KOPT-K1 (cell line): Measurements from ENCODE around the gene NUP58.
"Not testable (repeated sequence)": the region's sequence is repeated elsewhere in the genome, so short reads cannot be mapped to it uniquely, and the experiment has no call there.

Source experiments
- H3K27ac ChIP-seq: fragments of 200-600 bp; sonication (generic); 2 replicates; pipeline ENCODE4 v1.5.1; 2016; ENCODE audit warnings: antibody characterized with exemption, mild to moderate bottlenecking, low read depth, low read length; ENCODE audit not compliant: poor library complexity, severe bottlenecking
- H3K36me3 ChIP-seq: fragments of 200-600 bp; sonication (generic); 2 replicates; pipeline ENCODE4 v1.5.1; 2017; ENCODE audit warnings: antibody characterized with exemption, mild to moderate bottlenecking, low read length, moderate library complexity; ENCODE audit not compliant: insufficient read depth
- H3K9me3 ChIP-seq: fragments of 200-600 bp; sonication (generic); 2 replicates; pipeline ENCODE4 v1.5.1; 2017; ENCODE audit warnings: antibody characterized with exemption, low read length, mild to moderate bottlenecking; ENCODE audit not compliant: insufficient read depth, poor library complexity, severe bottlenecking

Gene NUP58

DNA sequence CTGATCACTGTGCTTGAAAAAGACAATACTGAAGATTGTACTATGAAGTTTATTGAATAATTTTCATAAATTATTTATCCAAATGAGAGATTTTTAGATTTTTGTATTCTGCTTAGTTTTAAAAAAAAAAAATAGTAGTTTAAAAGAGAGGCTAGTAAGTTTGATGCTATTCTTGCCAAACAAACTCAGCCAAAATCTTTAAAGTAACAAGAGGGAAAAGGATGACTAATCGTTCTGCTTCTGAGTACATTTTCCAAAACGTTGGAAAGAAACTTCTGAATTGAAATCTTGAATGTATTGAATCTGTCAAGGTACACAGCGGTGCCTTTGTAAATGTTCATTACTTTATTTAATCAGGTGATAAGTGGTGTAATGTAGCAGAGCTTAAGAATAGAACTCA is 34.4 kb downstream of the NUP58 start:
- Histone ChIP-seq H3K36me3 (peaks cover 100% of the 10 kb centered on the region), H3K27ac (no peak overlapping the region), H3K9me3 (no peaks in the 10 kb centered on the region)

DNA sequence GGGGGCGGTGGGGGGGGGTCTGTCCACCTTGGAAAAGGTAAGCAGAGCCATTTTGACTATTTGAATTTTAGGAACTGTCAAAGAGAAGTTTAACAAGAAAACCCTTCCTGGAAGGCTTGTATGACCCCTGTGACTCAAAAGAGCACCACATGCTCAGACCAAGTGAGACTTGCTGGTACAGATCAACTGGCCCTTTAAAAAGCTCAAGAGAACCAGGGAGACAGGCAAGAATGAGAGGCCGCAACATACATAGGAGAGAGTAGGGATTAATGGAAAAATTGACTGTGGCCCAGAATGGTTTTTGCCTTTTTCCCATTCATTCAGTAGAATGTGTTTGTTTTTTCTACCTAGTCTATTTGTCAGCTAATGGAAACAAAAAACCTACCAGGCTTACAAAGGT is 44.2 kb downstream of the NUP58 start:
- Histone ChIP-seq H3K36me3 (peaks cover 31% of the 10 kb centered on the region), H3K9me3 (no peaks in the 10 kb centered on the region), H3K27ac (no peak overlapping the region)

DNA sequence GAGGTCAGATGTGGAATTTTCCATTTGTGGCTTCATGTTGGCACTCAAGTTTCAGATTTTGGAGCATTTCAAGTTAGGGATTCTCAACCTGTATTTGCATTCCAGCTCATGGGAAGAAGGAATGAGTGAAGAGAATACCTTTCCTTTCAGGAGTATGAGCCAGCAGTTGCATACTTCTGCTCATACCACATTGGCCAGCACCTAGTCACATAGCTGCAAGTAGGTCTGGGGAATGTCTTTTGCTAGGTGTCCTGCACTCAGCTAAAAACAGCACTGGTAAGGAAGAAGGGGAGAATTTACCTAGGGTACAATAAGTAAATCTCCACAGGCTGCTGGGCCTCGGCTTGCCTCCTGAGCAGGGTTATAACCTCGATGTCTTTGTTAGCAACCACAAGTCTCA is 45.7 kb downstream of the NUP58 start:
- Histone ChIP-seq H3K9me3 (no peaks in the 10 kb centered on the region), H3K36me3 (peaks cover 16% of the 10 kb centered on the region; the same call in 1 of the 2 replicates), H3K27ac (no peak overlapping the region)

DNA sequence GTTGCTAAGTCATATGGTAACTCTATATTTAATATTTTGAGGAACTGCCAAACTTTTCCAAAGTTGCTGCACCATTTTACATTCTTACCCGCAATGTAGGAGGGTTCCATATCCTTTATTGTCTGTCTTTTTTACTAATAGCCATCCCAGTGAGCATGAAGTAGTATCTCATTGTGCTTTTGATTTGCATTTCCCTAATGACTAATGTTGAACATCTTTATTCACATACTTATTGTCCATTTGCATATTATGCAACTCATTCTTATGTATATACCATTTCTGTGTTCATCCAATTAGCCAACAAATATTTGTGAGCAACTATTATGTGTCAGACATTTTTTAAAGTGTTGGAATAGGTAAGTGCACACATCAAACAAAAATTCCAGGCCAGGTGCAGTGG is 50.0 kb downstream of the NUP58 start:
- H3K27ac ChIP-seq: no peak overlapping the region
- no peaks in the 10 kb centered on the region for H3K9me3 ChIP-seq
- no peaks in the 10 kb centered on the region for H3K36me3 ChIP-seq

DNA sequence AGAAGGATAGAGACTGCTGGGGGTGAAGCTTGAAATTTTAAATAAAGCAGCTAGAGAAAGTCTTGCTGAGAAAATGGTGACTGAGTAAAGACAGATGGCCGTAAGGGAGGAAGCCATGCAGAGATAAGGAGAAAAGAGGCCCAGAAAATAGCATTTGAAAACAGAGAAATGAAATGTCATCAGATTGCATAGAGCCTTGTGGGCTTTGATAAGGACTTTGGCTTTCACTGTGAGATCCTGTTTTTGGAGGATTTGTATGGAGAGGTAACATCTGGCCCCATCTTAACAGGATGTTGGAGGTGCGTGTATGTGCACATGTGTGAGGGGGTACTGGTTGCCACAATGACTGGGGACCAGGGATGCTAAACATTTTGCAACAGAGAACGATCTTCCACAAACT is 50.8 kb downstream of the NUP58 start:
- no peaks in the 10 kb centered on the region for H3K36me3 ChIP-seq
- H3K27ac ChIP-seq: no peak overlapping the region
- no peaks in the 10 kb centered on the region for H3K9me3 ChIP-seq

DNA sequence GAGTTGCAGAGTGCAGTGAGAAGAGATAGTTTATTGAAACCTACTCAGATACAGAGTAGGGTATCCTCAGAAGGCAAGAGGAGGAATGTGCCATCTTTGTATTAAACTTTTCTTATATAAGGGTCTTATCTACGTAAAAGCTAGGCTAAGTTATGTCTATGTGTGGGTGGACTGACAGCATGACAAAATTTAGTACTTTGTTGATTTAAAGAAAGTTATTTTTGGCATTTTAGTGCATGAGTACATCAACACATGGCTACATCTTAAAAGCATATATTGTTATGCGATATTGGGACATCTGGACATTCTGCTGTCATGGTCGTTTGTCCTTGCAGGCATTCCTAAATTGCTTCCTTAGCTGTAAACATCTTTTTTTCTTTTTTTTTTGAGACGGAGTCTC is 51.4 kb downstream of the NUP58 start:
- Histone ChIP-seq H3K27ac (no peak overlapping the region), H3K36me3 (no peaks in the 10 kb centered on the region)

DNA sequence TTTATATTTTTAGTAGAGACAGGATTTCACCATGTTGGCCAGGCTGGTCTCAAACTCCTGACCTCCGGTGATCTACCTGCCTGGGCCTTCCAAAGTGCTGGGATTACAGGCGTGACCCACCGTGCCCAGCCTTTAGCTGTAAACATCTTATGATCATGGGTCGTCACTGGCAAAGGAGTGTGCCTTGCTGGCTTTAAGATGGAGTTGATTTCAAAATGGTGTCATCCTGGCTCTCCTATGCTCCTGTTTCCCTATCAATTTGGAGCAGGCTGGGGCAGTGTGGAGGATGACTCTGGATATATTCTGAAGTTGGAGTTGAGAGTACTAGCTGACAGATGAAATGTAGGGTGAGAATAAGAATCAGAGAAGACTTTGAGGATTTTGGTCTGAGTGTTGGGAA is 51.9 kb downstream of the NUP58 start:
- Histone ChIP-seq H3K36me3 (no peaks in the 10 kb centered on the region), H3K27ac (no peak overlapping the region), H3K9me3 (no peaks in the 10 kb centered on the region)

More for the DNA sequence above, 51.4 kb downstream of the NUP58 start:
- H3K9me3 ChIP-seq: no peaks in the 10 kb centered on the region

DNA sequence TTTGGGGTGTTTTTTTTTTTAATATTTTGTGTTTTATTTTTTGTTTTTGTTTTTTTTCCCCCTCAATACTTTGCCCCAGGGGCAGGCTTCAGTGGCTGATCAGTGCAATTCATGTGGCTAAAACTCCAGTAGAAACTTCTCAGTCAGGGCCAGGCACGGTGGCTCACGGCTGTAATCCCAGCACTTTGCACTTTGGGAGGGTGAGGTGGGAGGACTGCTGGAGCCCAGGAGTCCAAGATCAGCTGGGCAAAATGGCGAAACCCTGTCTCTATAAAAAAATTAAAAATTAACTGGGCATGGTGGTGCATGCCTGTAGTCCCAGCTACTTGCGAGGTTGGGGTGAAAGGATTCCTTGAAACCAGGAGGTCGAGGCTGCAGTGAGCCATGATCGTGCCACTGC is 53.0 kb downstream of the NUP58 start:
- Histone ChIP-seq H3K27ac (no peak overlapping the region), H3K36me3 (no peaks in the 10 kb centered on the region), H3K9me3 (no peaks in the 10 kb centered on the region)

DNA sequence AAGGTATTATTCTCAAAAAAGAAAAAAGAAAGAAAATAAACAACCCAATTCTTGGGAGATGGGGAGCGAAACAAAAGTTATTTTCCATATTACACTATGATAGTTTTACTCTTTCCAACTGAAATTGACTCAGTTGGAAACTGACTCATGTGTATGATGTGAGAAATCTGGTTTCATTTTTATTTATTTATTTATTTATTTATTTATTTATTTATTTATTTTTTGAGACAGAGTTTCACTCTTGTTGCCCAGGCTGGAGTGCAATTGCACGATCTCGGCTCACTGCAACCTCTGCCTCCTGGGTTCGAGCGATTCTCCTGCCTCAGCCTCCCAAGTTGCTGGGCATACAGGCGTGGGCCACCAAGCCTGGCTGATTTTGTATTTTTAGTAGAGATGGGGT is 59.0 kb downstream of the NUP58 start:
- not testable (repeated sequence) for H3K9me3 ChIP-seq, H3K27ac ChIP-seq, H3K36me3 ChIP-seq

DNA sequence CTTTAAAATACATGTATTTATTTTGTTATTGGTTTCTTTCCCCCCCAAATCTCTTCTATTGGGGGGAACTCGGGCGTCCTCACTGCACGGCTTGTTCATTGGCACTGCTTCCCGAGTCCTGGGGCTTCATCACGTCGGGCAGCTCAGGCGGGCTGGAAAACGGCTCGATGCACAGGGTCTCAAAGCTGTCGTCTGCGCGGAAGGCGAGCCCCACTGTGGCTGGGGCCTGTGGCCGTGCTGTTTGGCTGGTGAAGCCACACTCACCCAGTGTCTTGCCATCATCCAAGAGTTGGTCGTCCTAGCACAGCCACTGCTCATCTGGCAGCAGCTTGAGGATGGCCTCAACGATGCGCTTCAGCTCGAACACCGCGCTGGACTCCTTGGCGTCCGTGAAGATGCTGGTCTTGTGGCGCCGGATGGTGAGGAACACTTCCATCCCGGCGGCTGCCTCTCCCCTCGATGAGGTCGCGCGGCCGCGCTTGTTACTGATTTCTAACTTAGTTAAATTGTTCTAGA is 64.4 kb downstream of the NUP58 start:
- H3K36me3 ChIP-seq: no peaks in the 10 kb centered on the region
- H3K27ac ChIP-seq: no peak overlapping the region
- H3K9me3 ChIP-seq: no peaks in the 10 kb centered on the region

DNA sequence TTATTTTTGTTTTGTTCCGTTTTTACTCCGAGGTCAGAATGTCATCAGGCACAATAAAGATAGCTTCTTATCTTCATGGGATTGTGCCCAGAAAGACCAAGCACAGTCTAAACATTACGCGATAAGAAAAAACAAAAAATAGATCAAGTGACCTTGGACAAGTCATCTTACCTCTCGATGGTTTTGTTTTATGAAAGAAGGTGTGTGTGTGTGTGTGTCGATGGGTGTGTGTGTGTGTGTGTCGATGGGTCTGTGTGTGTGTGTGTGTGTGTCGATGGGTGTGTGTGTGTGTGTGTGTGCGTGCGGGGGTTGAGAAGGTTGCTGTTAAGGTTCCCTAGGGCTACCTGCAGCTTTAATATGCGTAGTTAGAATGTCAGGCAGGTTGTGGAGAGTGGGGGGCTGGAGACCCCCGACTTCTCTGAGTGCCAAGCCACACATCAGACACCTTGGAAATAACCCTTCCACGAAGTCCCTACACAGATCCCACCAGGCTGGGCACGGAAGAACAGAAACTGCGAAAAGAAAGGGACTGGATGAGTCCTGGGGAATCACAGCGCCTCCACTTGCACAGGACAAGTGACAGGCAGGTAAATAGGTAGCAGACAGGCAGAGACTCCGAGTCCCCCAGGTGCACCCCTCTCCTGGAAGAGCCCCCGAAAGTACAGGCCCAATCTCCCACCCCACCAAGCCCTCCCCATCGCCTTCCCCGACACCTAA is 69.9 kb downstream of the NUP58 start:
- H3K9me3 ChIP-seq: no peaks in the 10 kb centered on the region
- no peaks in the 10 kb centered on the region for H3K36me3 ChIP-seq
- H3K27ac ChIP-seq: no peak overlapping the region

DNA sequence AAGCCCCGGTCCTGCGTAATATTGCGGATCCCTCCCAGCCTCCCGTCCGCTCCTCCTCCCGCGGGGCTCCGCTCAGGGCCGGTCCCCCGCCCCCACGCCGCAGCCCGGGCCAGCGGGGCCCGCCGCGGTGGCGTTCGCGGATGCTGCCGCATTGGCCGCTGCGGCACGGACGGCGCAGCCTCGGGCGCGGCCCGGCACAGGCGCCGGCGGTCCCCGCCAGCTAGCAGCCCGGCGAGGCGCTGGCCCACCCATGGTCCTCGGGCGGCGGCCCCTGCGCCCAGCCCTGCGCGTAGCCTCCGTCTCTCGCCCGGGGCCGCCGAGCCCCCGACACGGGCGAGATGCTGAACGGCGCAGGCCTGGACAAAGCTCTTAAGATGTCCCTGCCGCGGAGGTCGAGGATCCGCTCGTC is 70.5 kb downstream of the NUP58 start, which contains the start of gene ATP8A2:
ATP8A2 (plus strand) TSS at position 100 of the 409 bp plus-strand sequence; CDS start at position 339, 239 bp downstream.
- Histone ChIP-seq H3K27ac (no peak within 1 kb of the TSS), H3K36me3 (no peaks in the 10 kb centered on the region), H3K9me3 (no peaks in the 10 kb centered on the region)

DNA sequence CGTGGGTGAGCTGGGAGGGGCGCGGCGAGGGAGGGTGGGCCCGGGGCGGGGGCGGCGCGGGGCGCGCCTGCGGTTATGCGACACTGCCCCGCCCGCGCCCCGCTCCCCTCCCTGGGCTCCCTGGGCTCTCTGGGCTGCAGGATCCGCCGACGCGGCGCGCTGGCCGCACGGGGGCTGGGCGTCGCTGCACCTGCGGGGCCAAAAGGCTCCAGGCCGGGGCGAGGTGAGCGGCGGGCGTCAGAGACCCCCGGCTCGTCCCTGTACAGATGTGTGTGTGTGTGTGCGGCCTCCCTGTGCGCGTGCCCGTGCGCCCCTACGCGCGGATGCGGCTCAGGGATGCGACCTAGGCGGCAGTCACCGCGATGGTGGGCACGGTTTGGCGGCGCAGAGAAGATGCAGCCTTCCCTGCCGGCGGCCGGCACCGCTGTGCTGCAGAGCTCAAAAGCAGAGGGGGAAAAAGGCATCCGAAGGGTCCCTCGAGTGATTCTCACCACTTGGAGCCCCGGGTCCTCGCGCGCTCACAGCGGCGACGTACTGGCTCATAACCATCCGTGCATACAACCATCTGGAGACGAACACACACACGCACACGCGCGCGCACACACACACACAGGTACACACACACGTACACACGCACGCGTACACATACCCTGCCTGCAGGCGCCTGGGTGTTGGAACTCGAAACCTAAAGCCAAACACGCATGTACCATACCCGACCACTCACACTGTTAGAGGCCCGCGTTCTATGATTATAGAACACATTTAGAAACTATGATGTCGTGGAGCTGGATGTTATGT is 71.1 kb downstream of the NUP58 start:
- H3K36me3 ChIP-seq: no peaks in the 10 kb centered on the region
- H3K27ac ChIP-seq: no peak overlapping the region

DNA sequence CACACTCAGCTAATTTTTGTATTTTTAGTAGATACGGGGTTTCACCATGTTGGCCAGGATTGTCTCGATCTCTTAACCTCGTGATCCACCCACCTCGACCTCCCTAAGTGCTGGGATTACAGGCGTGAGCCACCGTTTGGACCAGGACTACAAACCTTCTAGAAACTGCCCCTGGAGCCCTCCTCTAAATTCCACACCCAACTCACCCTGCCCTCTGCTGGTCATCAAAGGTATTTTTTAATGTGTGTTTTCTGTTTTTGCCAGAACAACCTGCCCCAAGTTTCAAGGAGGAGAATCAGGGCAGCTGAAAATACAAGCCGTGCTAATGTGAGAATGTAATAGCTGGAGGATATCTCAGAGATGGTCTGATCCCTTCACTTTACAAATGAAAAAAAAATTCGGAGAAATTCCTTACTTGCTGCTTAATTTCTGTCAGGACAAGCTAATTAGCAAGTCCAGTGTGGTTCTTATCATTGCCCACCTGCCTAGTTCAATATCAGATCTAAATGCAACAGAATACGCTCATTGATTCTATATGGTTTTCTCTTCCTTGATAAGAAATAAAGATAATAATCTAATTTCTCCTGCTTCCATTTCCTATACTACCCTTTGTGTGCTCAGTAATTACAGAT is 74.4 kb downstream of the NUP58 start:
- no peaks in the 10 kb centered on the region for H3K36me3 ChIP-seq
- no peaks in the 10 kb centered on the region for H3K9me3 ChIP-seq
- no peak overlapping the region for H3K27ac ChIP-seq

More for the DNA sequence above, 71.1 kb downstream of the NUP58 start:
- H3K9me3 ChIP-seq: no peaks in the 10 kb centered on the region

DNA sequence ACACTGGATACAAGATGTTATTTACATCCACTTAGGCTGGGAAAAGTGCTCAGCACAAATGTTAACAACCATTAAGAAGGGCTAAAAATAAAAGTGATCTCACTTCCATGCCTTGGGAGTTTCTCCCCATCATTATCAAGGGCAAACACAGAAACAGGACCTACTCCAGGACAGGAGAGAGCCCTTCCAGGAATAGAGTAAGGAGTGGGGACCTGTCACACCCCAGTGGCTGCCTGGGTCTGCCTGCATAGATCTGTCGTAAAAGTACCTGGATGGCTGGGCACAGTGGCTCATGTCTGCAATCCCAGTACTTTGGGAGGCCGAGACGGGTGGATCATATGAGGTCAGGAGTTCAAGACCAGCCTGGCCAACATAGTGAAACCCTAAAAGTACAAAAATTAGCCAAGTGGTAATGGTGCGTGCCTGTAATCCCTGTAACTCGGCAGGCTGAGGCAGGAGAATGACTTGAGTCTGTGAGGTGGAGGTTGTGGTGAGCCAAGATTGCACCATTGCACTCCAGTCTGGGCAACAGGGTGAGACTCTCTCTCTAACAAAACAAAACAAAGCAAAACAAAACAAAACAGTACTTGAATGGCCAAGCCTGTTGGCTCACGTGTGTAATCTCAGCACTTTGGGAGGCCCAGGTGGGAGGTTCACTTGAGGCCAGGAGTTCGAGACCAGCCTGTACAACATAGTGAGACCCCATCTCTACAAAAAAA is 76.0 kb downstream of the NUP58 start:
- no peaks in the 10 kb centered on the region for H3K9me3 ChIP-seq
- H3K36me3 ChIP-seq: no peaks in the 10 kb centered on the region
- no peak overlapping the region for H3K27ac ChIP-seq
